ENCODE data around the gene RPL27A.
A peak's percentile ranks its signal among the peaks of the same experiment; 100 is the strongest.
"Not testable (repeated sequence)": the region's sequence is repeated elsewhere in the genome, so short reads cannot be mapped to it uniquely, and the experiment has no call there.

Gene RPL27A

DNA sequence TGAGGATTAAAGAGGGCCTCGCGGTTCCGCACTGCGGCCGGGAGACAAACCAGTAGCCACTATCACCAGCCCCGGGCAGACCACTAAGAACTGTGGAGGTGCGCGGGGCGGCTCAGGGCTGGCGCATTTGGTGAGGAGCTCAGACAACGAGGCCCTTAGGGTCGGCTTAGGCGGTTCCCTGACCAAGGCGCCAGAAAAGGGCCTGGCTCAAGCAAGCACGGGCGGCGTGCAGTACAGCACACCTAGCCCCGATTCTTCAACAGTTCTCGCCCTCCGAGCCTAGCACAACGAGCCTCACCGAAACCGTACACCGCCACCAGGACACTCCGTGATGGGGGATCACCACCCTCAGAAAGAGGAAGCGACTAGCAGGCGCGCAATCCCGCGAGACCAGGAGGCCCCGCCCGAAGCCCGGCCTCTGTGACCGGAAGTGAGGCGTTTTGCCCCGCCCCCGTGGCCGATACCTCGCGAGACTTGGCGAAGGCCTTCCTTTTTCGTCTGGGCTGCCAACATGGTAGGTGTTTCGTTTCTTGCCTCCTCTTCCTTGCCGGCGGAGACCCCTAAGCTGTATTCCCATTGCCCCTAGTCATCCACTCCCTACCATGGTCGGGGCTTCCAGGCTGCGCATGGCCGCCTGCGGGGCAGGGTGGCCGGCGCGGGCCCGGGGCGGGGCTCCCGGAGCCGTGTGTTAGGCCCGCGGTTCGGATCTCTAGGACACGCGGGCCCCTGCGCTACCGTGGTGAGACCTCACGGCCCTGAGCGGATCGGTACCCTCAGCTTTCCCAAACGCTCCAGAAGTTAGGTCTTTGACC, at the start of gene RPL27A, which contains the start of gene TRIM66:
RPL27A (plus strand) TSS at position 490 of the 812 bp plus-strand sequence; CDS start at position 512, 22 bp downstream.
TRIM66 (minus strand) TSS at position 363 of the 812 bp plus-strand sequence. CDS start 10,391 bp downstream, outside the sequence.
- DNase-seq: peak; percentile 92 to 96

DNA sequence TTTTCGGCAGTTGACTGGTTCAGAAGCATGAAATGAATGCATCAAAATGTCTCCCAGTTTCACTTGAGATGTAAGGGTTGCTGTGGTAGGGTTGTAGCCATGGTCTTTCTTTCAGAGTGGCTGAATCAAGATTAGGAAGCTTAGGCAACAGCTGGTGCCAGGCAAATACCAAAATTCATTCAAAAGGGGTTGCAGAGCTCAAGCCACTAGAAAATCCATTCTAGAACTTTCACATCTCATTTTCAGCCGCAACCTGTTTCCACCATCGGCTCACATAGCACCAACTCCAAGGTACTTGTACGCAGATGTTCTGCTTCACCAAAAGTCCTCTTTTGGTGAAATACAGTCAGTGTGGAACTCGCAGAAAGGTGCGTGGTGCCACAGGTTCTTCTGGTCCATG, 48.1 kb upstream of the RPL27A start:
- DNase-seq: no peak

DNA sequence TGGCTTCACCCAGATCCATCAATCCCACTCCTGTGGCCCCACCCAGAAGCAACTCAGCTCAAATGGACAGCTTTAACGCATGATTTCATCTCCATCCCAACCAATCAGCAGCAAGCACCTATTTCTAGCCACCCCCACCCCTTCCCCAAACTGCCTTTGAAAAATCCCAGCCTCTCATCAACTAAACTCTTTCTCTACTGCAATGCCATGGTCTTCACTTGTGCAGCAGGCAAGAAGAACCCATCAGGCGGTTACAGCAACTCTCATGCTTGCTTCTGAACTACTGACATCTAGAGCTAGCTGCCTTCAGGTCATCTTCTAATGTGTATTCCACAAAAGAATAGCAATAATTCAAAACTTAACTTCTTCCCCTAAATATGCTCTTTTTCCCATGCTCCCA, 46.5 kb upstream of the RPL27A start:
- no peak for DNase-seq

DNA sequence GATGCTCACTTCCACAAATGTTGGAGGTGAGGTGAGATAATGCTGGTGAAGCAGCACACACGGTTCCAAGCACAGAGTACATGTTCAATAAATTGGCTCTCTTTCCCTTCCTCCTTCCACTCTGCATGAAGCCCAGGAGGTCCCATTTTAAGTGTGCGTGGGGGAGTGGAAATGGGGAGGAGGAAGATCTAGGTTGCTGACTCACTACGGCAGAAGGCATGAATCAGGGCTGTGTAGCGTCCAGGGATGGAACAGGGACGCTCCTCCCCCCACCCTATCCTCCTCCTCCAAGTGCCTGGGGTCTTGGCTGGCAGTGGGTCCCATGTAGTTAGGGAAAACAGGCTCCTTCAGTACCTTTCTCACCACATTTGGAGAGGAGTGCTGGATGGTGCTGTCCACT, 44.3 kb upstream of the RPL27A start:
- DNase-seq: no peak

DNA sequence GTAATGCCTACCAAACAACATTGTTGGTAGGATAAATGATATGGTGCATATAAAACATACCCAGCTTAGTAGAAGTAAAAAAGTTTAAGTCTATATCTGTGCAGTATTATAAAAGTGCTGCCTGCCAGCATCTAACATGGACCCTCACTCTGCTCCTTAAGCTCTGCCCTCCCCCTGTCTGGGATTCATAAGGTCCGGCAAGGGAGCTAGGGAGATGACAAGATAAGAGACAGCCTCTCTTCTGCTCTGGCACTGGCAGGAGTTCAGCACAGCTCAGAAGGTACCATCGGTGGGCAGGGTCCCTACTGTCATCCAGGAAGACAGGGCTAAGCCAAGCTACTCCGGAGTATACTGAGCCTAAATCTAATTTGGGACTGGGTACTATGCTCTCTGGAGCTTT, 42.9 kb upstream of the RPL27A start:
- DNase-seq: no peak

DNA sequence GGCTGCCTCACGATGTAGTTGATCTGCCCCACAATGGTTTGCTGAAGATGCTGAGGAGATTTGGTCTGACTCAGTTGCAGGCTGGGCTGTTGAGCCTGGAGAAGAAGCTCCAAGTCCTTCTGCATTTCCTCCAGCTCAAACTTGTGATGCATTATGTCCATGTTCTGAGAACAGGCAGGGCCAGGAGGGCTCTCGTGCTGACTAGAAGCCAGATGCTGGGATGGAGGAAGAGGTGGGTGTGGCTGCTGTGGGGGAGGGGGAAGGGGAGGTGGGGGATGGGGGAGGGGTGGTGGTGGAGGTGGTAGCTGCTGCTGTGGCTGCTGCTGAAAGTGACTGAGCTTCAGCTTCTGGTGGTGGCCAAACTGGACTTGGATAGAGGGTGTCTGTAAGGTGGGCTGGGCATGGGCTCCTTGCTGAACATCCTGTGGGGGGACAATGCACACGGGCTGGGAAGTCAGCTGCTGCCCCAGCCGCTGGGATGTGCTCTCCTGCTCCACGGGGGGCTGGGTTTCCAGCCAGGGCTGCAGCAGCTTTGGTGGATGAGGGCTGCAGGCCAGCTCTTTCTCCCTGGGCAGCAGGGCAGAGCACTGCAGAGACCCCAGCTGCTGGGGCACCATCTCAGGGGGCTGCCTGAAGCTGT, 42.2 kb upstream of the RPL27A start:
- no peak for DNase-seq

DNA sequence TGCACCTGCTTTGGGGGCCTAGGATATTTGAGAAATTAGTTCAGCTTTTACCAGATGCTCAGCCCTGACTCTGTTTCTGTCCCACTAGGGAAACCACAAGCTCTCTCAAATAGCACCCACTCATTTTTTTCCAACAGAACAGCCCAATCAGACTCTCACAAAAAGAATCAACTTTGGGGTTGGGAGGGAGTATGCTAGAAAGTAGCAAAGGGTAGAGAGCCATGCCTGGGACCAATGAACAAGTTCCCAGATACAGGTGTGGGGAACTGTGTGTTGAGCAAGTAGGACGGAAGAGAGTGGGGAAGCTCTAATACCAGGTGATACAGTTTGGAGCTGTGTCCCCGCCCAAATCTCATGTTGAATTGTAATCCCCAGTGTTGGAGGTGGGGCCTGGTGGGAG, 41.3 kb upstream of the RPL27A start:
- no peak for DNase-seq

DNA sequence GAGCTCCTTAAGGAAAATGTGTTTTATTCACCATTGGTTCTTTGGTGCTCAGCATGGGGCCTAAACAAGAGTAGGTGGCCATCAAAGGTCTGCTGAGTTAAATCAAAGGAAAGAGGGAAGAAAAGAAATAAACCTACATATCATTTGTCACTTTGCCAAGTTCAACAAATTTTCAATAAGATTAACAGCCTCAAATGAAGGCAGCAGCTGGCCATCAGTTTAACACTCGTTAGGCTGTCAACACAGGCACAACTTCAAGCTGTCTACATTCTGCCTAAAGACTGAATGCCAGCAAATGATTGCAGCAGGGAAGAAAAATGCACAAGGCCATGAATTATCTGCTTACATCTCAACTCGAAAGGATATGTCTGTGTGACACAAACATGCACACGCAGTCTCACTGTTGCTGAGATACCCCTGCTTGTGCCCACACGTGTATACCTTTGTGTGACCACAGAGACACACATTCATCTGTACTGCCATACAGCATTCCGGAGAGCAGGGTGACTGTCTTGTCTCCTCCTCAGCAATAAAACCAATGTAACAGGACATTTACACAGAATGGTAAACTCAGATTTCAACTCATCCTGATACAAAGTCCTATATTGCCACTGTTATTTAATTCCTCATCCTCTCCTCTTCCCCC, 40.3 kb upstream of the RPL27A start:
- no peak for DNase-seq

DNA sequence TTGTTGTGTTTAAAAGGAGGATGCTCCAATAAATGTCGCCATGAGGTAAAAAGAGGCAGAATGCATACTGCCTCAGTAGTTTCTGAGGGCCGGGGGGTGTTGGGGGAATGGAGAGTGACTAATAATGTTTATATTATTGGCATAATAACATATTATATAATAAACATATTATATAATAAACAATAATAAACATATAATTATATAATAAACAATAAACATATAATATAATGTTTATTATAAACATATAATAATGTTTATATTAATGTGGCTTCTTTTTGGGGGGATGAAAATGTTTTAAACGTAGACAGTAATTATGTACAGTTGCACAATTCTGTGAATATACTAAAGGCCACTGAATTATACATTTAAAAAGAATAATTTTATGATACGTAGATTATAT, 35.7 kb upstream of the RPL27A start:
- DNase-seq: no peak

DNA sequence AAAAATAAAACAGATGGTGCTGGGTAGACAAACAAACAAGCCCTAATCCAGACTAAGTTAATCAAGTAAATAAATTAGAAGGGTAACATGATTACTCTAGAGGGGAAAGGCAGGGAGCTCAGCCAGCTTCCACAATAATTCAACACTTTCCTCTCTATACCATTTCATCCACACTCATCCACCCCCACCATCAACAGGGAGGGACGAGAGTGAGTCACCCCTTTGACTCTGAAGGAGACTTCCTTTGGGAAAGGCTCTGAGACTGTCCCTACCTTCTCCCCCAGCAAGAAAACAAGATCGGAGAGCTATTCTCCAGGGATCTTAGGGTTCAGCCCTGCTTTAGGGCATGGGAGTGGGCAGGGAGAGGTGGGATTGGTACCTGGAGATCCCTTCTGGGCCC, 33.2 kb upstream of the RPL27A start:
- DNase-seq: no peak

DNA sequence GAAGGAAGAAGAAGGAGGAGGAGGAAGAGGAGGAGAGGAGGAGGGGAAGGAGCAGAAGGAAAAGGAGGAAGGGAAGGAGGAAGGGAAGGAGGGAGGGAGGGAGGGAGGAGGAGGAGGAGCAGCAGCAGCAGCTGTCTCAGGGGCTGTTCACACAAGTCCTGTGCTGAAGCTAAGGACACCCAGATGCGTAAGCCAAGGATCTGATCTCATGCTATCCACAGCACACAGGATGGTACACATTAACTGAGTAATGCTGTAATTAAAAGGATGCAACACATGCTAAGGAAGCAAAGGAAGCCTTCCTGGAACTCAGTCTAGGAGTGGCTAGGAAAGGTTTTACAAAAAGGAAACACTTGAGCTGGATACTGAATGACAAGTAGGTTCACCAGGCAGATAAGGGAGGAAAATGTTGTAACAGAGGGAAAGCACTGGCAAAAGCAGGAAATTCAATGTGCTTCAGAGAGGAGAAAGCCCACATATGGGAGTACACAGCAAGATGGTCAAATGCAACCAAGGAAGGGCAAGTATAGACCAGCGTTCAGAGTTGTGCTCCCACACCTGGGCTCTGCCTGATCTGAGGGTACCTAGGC, 32.1 kb upstream of the RPL27A start:
- DNase-seq: no peak

DNA sequence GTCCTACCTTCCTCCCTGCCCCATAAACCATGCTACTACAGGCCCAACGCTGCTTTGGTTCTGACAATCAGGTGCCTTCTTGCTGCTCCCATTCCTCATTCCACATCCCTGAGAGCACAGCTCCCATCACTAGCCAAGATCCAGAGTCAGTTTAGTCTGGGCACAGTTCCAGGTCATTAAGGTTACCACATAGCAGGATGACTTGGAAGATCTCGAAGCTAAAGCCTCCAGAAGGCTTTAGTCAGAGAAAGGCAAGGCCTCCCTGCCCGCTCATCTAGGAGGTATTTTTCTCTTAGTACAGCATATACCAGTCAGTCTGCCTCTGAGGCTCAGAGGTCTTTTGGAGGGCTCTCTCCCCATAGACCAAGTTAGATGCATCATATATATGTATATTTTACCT, 30.5 kb upstream of the RPL27A start:
- no peak for DNase-seq

DNA sequence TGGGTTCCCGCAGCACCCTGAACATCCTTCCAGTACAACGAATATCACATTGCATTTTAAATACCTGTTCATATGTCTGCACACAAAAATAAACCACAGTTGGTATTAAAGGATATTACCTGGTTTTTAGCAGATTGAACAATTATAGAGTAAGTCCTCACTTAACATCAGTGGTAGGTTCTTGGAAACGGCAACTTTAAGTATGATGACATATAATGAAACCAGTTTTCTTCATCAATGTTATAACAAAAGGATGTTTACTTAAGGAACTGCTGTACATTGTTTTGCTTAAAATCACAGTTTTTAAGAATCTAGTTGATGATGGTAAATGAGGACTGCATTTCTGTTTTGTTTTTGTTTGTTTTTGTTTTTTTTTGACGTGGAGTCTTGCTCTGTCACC, 28.1 kb upstream of the RPL27A start:
- DNase-seq: no peak

DNA sequence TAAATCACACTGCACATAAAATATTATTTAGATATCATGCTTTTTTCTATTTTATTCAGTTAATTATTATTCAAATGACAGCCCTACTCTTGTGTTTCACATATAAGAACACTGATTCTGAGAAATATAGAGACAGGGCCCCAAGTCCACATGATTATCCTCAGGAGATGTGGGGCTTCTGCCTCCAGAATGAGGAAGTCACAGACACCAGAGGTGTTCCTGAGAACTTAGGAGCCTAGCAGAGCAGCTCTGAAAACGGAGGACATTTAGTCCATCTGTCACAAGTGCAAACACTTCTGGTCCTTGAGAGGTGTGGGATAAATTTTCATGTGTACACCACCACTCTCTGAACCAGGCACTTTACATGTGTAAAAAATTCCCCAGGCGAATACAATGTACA, 26.3 kb upstream of the RPL27A start:
- no peak for DNase-seq

DNA sequence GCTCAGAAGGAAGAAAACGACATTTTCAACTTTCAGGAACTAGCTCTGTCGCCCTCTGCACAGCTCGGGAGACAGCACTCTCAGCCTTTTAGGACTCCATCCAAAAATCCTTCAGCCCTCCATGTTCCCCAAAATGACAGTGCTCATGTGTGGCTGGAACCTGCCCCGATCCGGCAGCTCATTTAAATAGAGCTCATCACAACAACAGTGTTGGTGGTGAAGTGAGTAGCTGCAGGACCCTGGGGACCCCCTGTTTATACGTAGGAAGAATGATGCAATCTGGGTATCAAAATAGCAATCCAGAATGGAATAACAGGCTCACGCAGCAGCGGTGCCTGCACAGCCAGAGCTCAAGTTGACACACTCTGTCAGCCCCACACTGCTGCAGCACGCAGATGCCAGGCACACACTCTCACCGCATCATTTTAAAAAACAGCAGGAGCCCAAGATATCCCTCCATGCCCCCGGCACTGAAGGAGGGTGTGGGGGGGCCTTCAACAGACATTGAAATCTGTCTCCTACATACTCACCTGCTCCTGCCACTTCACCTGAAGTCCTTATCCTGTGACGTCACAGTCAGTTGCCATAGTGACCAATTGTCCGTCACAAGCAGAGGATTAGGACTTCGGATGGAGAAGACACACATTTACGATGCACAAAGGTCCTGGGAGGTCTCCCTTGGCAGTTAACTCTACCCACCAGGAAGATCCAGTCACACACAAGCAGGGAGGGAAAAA, 24.1 kb upstream of the RPL27A start:
- DNase-seq: no peak

DNA sequence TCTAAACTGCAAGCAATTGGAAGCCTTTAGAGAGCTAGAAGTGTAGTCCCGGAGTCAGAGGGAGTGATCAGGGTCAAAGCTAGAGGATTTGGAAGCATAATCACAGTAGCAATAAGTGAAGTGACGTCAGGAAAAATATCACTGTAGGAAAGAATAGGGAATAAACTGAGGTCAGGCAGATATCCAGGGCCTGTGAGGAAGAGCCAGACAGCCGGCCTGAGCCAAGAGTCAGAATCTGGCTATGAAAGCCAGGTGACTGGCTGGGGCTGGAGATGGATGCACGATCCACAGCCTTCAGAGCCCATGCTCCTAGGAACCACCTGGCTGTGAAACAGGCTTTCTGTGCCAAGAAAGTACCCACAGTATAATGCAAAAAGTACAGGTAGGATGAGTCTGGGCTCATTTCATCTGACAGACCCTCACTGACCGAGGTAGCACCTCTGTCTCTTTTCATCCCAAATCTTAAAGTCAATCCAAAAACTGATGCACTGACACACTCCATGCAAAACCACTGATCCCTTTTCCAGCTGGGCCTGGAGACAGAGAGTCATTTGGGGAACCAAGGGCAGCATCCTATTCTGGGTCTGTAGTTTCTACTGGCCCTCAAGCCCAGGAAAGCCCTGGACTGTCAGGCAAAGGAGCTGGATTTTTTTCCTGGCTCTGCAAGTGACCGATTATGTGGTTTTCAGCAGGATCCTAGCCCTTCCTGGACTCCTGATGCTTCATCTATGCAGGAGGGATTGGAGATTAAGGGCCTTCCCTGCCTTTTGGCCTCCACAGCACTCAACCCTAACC, 21.4 kb upstream of the RPL27A start:
- DNase-seq: no peak

DNA sequence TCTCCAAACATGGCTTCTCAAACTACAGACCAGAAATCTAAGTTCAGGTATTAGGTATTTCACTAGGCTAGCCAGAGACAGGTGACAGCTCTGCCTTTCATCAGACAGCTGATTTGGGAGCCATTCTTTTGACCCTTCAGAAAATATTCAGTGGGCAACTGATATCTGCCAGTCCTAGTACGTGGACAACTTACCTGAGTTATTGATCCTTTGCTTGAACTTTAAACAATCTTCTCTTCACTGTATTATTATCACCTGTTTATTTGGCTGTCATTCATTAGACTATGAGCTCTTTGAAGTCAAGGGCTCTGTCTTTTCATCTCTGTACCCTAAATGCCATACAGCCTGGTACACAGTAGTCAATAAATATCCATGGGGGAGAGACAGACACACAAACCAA, 17.4 kb upstream of the RPL27A start:
- no peak for DNase-seq

DNA sequence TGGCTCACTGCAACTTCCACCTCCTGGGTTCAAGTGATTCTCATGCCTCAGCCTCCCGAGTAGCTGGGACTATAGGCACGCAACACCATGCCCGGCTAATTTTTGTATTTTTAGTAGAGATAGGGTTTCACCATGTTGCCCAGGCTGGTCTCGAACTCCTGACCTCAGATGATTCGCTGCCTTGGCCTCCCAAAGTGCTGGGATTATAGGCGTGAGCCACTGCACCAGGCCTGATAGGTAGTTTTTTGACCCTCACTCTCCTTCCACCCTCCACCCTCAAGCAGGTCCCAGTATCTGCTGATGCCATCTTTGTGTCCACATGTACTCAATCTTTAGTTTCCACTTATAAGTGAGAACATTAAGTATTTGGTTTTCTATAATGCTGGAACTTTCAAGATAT, 12.5 kb upstream of the RPL27A start:
- DNase-seq: not testable (repeated sequence)

DNA sequence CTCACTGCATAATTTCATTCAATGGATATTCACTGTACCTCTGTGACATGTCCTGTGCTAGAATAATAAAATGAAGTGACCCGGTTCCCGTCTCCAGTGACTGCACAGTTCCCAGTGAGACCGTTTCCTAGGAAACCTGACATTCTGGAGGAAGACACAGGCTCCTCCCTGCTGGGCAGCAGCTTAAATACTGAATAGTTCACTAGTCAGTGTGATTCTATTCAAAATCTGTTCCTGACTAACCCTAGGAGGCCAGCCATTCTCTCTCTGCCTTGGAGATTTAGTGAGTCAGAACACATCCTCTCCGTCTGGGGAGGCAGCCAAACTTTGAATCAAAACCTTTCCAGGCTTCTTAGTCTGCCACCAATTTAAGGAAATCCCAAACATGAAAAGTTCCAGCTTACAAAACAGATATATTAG, 11.4 kb upstream of the RPL27A start:
- peak; percentile 19 to 82 for DNase-seq

DNA sequence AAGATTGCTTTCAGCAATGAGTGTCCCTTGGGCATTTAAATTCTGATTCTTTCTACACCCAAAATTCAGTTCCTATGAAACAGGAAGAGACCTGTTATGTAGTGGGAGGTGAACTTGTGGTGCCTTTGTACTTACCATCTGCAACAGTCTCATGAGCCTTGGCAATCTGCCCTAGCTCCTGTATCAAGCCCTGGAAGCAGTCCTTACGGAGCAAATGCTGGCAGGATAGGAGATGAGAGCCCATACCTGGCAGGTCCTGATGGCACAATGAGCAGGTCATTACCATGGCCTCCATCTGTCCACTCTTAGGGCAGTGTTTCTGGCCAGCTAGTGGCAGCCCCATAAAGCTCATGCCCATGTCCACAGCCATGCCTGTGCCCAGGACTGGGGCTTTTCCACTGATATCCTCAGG, 10.9 kb upstream of the RPL27A start:
- no peak for DNase-seq

DNA sequence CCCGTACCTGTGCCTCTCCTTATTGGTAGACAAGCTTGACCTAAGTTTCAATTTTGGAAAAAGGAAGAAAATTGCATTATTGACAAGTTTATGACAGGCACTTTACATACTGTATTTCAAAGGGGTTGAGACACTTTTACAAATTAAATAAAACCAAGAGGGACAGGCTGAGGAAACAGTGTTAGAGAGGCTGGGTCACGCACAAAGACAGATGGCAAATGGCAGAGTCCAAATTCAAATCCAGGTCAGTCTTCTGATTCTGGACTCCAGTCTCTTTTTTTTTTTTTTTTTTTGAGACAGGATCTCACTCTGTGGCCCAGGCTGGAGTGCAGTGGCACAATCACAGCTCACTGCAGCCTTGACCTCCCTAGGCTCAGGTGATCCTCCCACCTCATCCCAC, 10.2 kb upstream of the RPL27A start:
- no peak for DNase-seq

DNA sequence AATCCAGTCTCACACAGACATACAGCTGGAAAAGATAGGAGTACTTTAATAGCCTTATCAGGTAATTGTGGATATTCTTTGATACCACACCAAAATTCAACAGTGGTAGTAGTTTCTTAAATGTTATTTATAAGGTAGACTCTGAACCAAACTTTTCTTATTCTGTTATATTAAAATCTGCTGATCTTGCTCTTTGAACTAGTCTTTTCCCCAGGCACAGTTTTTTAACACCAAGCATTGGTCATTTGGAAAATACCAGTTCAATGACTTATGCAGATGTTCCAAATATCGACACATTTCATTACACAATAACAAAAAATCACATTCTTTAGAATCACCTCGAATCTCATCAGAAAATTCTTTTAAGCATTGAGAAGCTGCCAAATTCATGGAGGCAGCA, 7.7 kb upstream of the RPL27A start:
- no peak for DNase-seq
